ENCODE results near the gene NOB1. TPM values are rescaled to one million over a fixed set of nuclear protein-coding genes. Genes with fewer than 3 reads are reported as not detected.
"Not testable (repeated sequence)": the region's sequence is repeated elsewhere in the genome, so short reads cannot be mapped to it uniquely, and the experiment has no call there.

The NOB1 gene
- 10 to 100 TPM; 35.2 to 37.4 TPM for total RNA-seq
- long read RNA-seq, transcript NOB1-201 (9 exons, 1,734 nt) = major isoform, 49 of 60 reads
- long read RNA-seq, partial matches to known transcripts = 5 of 60 reads
- long read RNA-seq, other reads (novel, unspliced or antisense) = 6 of 60 reads

- peak; percentile 96 for ATAC-seq
- intact Hi-C loops (cut with DNase I, micrococcal nuclease) = loop anchor here in 1 of 2 donors (2.0 kb wide), 1 partner anchor 46 kb away; no protein-coding TSS in a partner anchor
- peak; percentile 96 for DNase-seq
These were observed at the start of gene NOB1 for GRCh38 chr16:69754469-69755310. Gene NOB1, minus strand, starts transcription at chr16:69754926. Its CDS starts 16 bp downstream, at chr16:69754910.

- ATAC-seq (no peak), DNase-seq (no peak)
- intact Hi-C loops (cut with DNase I, micrococcal nuclease) = no loop called here
These were observed 49.6 kb upstream of the NOB1 start for GRCh38 chr16:69804297-69804696.

GRCh38 chr16:69799611-69800031 is 44.9 kb upstream of the NOB1 start:
- DNase-seq (no peak), ATAC-seq (no peak)
- intact Hi-C loops (cut with DNase I, micrococcal nuclease) = loop anchor here (2.0 to 5.0 kb wide), 2 partner anchors 128 to 131 kb away; no protein-coding TSS in a partner anchor

GRCh38 chr16:69798466-69798865 is 43.7 kb upstream of the NOB1 start:
- no peak for DNase-seq
- no peak for ATAC-seq
- intact Hi-C loops (cut with DNase I, micrococcal nuclease) = loop anchor here (2.0 to 5.0 kb wide), 2 partner anchors 129 to 132 kb away; no protein-coding TSS in a partner anchor

GRCh38 chr16:69796285-69797118 is 41.8 kb upstream of the NOB1 start:
- intact Hi-C loops (cut with DNase I, micrococcal nuclease) = loop anchor here in 1 of 2 donors (5.0 kb wide), 1 partner anchor 131 kb away; no protein-coding TSS in a partner anchor
- ATAC-seq = peak; percentile 86
- no peak for DNase-seq

- DNase-seq (no peak), ATAC-seq (no peak)
- intact Hi-C loops (cut with DNase I, micrococcal nuclease) = no loop called here
These were observed 39.8 kb upstream of the NOB1 start for GRCh38 chr16:69794486-69794885.

GRCh38 chr16:69793526-69793925 is 38.8 kb upstream of the NOB1 start:
- intact Hi-C loops (cut with DNase I, micrococcal nuclease) = no loop called here
- peak; percentile 3 for ATAC-seq

GRCh38 chr16:69791391-69791847 is 36.7 kb upstream of the NOB1 start:
- ATAC-seq; DNase-seq; intact Hi-C loops (cut with DNase I, micrococcal nuclease): not testable (repeated sequence)

More at GRCh38 chr16:69793526-69793925, 38.8 kb upstream of the NOB1 start:
- no peak for DNase-seq

- intact Hi-C loops (cut with DNase I, micrococcal nuclease) = no loop called here
- DNase-seq = peak in 1 of 2 donors; percentile 30
These were observed 33.2 kb upstream of the NOB1 start for GRCh38 chr16:69787883-69788282.

GRCh38 chr16:69784586-69784985 is 29.9 kb upstream of the NOB1 start:
- intact Hi-C loops (cut with DNase I, micrococcal nuclease) = no loop called here
- DNase-seq (no peak), ATAC-seq (no peak)

More at GRCh38 chr16:69787883-69788282, 33.2 kb upstream of the NOB1 start:
- peak; percentile 95 for ATAC-seq

GRCh38 chr16:69781118-69781517 is 26.4 kb upstream of the NOB1 start:
- no peak for DNase-seq
- intact Hi-C loops (cut with DNase I, micrococcal nuclease) = no loop called here
- ATAC-seq = no peak

GRCh38 chr16:69779724-69780123 is 25.0 kb upstream of the NOB1 start:
- intact Hi-C loops (cut with DNase I, micrococcal nuclease) = no loop called here

GRCh38 chr16:69775563-69775962 is 20.8 kb upstream of the NOB1 start:
- intact Hi-C loops (cut with DNase I, micrococcal nuclease) = no loop called here
- ATAC-seq (no peak), DNase-seq (no peak)

More at GRCh38 chr16:69779724-69780123, 25.0 kb upstream of the NOB1 start:
- DNase-seq (no peak), ATAC-seq (no peak)

- intact Hi-C loops (cut with DNase I, micrococcal nuclease) = no loop called here
- DNase-seq = no peak
- ATAC-seq = no peak
These were observed 18.7 kb upstream of the NOB1 start for GRCh38 chr16:69773260-69773947.

GRCh38 chr16:69771651-69771967 is 16.9 kb upstream of the NOB1 start:
- DNase-seq = no peak
- intact Hi-C loops (cut with DNase I, micrococcal nuclease) = no loop called here
- ATAC-seq = no peak

GRCh38 chr16:69769404-69769803 is 14.7 kb upstream of the NOB1 start:
- DNase-seq (no peak), ATAC-seq (no peak)
- intact Hi-C loops (cut with DNase I, micrococcal nuclease) = no loop called here

- ATAC-seq (no peak), DNase-seq (no peak)
- intact Hi-C loops (cut with DNase I, micrococcal nuclease) = no loop called here
These were observed 13.9 kb upstream of the NOB1 start for GRCh38 chr16:69768666-69769065.

GRCh38 chr16:69767459-69768229 is 12.9 kb upstream of the NOB1 start:
- intact Hi-C loops (cut with DNase I, micrococcal nuclease) = no loop called here
- DNase-seq = no peak
- peak; percentile 31 for ATAC-seq
